Astrocyte (in vitro differentiated cells and primary cell): ENCODE results near the gene CIT.

Experiments
- CTCF ChIP-seq: IDR thresholded peaks from 2 replicates; pipeline ENCODE4 v1.5.1; 2011; ENCODE audit warnings: low read depth, mild to moderate bottlenecking, inconsistent platforms, low read length, moderate library complexity; ENCODE audit not compliant: insufficient read depth
- EZH2 ChIP-seq: IDR thresholded peaks from 2 replicates; pipeline ENCODE4 v1.6.1; 2012; ENCODE audit warnings: mild to moderate bottlenecking, low read length, inconsistent platforms; ENCODE audit not compliant: insufficient read depth

- TF ChIP-seq CTCF (no peak), EZH2 (no peak)
These were observed 234.1 kb downstream of the CIT start for GRCh38 chr12:119642986-119643385.
